RKO (cell line): Measurements from ENCODE around the gene MAGOH.
A peak's percentile ranks its signal among the peaks of the same experiment; 100 is the strongest.
"Not testable (repeated sequence)": the region's sequence is repeated elsewhere in the genome, so short reads cannot be mapped to it uniquely, and the experiment has no call there.

Source experiments
- DNase-seq: peaks from one replicate; pipeline ENCODE4 v3.0.0-alpha.2; 2016; ENCODE audit warnings: low spot score

Gene MAGOH

DNA sequence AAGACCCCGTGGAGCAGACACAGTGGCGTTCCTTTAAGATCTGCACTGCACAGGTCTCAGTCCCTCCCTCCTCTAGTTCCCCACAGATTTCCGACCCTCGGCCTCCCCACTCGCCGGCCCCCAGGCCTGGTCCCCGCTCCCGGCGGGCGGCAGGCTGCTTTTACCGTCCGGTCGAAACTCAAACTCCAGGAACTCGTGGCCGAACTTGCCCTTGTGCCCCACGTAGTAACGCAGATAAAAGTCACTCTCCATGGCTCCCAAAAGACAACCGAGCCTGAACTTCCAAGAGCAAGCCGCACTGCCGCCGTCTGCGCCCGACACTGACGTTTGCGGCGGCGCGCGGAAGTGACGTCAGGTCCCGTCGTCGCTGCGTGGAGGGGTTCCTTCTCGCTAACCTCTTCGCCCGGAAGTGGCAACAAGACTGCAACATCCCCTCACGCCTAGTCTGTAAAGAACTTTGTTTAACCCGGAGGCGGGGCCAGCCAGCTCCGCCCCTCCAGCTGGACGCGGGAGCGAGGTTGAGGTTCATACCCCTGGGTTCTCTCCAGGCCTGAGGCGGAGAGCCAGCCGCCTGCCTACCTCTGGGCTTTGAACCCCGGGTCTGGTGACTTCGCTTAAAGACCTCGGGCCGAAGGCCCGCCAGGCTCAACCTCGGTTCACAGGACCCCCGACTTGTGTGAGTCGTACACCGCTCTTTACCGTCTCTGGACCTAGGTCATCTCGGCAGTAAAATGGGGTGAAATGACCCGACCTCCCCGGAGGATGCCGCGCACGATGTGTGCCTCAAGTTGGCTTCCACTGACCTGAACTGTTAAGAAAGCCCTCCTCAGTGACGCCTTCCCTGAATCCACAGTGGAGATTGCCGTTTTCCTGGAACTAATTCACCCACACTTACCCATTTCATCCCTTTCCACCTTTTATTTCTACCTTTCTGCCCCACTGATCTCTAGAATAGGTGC, at the start of gene MAGOH:
Gene MAGOH, minus strand, starts transcription at position 322 of the 959 bp plus-strand sequence. Its CDS starts 70 bp downstream, at position 252.
- peak; percentile 95 for DNase-seq

GRCh38 chr1:53286955-53287354, 48.6 kb upstream of the MAGOH start:
- no peak for DNase-seq

DNA sequence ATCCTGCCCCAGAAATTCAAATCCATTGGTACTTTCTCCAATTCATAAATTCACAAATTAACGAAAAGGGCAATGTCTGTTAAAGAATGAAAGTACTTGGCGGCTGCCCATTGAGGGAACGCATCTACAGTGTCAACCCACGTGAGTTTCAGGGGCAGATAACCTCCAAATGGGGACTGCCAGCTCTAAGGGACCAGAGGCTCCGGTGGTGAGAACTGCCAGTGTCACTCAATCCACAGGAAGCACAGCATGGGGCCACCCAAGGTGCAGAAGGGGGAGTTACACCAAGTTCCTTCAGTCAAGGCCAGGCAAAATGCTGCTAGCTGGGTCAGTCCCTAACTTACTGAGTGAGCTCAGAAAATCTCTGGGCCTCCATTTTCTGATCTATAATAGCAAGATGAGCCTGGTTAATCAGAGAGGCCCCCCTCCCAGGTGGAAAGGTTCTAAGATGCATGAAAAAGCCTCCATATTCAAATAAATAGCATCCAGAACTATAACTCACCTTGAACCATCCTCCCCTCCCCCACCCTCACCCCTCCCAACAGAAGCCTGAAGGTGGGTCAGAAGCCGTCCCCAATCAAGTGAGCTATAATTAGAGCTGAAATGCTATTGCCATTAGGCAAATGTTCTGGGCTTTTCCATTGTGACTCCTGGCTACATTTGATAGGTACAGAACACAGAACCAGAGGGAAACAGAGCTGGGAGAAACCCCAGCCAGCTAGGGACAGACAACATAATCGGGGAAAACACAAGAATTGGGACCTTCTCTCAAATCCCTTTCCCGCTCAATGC, 47.8 kb upstream of the MAGOH start:
- DNase-seq = no peak

GRCh38 chr1:53285546-53285945, 47.2 kb upstream of the MAGOH start:
- DNase-seq = no peak

DNA sequence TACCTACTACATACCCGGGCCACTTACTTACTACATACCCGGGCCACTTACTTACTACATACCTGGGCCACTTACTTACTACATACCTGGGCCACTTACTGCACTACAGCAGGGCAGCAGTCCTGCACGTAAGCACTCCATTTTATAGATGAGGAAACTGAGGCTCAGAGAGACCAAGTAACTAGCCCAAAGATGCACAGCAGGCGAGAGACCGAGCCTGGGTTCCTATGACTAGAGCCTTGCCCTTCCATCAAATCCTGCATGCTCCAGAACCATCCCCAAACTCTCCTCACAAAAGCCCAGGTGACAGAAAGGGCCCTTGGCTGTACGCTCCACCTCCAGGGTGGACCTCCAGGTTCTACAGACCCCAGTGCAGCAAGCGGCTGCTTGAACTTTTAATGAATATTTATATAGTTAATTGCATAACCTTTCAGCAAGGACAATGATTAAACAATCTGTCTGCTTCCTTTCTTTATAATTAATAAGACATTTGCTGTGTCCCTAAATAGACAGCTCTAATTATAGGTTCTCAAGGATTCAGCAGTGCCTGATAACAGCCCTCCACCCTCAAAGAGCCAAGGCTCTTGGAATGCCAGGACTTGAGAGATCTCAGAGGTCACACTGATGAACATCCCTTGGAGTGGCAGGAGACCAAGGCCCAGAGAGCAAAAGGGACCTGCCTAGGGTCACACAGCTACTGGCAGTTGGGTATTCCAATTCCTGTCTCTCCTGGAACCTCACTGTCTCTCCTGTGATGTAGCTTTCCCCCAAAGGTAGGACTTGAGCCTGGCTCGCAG, 46.1 kb upstream of the MAGOH start:
- DNase-seq = no peak

- DNase-seq = not testable (repeated sequence)
These were observed 44.8 kb upstream of the MAGOH start for GRCh38 chr1:53283156-53283555.

DNA sequence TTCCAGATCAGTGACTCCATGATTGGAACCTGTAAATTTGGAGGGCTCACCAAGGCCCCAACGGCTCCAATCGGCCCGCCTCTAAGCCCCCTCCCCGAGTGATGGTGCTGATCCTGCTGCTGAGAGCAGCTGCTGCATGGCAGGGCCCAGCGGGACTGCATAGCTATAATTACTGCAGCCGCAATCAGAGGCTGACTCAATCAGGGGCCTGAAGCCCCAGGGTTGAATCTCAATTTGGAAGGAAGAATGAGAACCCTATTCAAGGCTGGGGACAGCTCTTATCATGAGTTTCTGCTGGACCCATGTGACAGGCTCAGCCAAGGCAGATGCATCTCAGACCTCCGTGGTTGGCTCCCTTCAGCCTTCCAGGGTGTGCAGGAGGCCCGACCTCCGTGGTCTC, 42.8 kb upstream of the MAGOH start:
- DNase-seq = no peak

DNA sequence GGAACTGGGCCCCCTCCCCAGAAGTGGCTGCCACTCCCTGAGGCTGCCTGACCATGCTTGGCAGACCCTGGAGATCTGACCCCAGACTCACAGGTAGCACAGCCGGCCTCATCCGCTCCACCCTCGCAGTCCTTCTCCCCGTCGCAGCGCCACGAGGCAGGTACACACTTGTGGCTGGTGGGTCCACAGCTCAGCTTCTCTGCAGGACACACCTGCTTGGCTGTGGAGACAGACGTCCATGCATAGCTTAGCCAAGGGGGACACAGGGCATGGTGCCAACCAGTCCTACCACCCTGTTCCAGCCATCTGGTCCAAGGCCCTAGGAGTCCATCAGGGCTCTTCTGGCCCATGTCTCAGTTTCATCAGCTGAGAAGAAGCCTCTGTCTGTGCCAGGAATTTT, 42.2 kb upstream of the MAGOH start:
- DNase-seq = no peak

DNA sequence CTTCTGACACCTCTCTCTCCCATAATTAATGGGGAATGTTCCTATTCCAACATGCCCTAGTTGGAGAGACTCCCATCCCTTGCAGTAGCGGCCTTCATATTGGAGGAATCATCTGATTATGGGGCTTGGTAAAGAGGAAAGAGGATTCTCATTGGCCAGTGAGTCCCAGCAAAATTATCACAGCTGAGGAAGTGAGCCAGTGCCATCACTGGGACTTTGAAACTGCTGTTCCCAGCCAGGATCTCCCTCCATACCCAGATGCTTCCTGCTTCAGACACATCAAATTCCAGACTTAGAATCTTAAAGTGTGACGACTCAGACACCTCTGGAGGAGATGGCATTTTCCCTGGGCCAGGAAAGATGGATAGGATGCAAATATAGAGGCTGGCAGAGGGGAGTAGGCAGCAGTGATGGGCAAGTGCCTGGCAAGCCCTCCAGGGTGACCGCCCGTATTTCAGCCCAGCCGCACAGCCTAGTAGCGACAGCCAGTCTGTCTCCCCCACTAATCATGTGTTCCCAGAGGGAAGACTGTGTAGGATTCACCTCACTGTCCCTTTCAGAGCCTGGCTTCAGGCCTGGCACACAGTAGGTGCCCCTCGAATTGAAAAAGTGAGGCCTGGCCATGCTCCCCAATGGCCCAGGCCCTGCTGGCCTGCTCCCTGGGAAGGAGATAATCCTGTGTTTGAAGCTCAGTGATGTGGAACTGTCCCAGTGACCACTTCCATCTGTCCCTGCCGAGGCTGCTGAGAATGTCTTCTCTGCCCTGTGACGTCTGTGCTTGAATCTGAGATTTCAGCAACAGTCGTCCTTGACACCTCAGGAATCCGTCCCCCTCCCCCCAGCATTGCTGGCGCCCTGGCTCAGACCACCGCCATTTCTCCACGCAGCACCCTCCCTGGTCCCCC, 41.2 kb upstream of the MAGOH start:
- no peak for DNase-seq

DNA sequence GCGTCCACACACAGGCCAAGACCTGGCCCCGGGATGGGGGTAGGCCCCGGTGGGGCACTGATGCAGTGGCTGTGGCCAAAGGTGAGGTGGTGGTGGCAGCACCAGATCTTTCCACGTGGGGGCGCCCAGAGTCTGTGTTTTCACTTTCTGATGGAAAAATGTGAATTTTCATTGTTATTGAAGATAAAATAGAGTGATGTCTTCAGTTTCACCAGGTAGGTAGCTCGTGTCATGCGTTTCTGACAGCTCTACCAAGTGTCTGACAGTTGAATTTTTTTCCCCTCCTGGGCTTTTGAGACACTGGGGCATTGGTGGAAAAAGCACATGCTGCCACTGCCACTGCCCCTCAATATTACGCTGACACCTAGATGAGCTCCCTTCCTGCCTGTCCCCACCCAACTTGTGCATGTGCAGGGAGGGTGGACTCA, 40.0 kb upstream of the MAGOH start:
- DNase-seq = peak; percentile 34

- DNase-seq = no peak
These were observed 39.0 kb upstream of the MAGOH start for GRCh38 chr1:53277326-53277725.

DNA sequence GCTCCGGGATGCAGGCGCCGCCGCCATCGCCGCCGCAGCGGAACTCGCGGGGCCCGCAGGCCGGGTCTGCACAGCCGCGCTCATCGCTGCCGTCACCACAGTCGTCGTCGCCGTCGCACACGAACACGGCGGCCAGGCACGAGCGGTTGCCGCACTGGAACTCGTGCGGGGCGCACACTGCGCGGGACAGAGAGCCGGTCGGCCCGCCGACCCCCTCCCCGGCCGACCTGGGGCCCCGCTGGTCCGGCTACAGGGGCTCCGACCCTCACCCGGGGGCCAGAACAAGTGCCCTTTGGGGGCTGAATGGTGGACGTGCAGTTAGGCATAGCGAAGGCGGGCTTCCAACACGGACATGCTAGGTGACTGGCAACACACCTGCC, 38.6 kb upstream of the MAGOH start:
- DNase-seq = no peak

- no peak for DNase-seq
These were observed 38.0 kb upstream of the MAGOH start for GRCh38 chr1:53276153-53276901.

GRCh38 chr1:53275566-53275965, 37.2 kb upstream of the MAGOH start:
- DNase-seq = no peak

- DNase-seq = no peak
These were observed 36.3 kb upstream of the MAGOH start for GRCh38 chr1:53274541-53275185.

- DNase-seq = no peak
These were observed 35.7 kb upstream of the MAGOH start for GRCh38 chr1:53274026-53274425.

- no peak for DNase-seq
These were observed 35.2 kb upstream of the MAGOH start for GRCh38 chr1:53273526-53273925.

DNA sequence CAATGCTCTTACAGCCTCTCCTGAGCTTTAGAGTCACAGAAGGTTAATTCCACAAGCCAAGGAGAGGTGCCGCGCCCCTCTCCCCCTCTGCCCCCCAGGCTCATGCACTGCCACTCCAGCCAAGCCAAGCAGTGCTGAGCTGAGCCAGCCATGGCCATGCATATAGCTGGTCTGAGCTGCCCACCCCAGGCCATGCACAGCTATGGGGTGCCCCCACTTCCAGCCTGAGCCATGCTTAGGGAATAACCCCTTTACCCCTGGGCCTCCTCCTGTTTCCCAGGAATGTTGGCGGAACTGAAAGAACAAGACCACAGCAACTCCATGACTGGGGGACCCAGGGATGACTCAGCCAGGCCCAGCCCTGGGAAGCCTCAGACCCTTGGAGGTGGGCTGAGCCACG, 34.0 kb upstream of the MAGOH start:
- no peak for DNase-seq

DNA sequence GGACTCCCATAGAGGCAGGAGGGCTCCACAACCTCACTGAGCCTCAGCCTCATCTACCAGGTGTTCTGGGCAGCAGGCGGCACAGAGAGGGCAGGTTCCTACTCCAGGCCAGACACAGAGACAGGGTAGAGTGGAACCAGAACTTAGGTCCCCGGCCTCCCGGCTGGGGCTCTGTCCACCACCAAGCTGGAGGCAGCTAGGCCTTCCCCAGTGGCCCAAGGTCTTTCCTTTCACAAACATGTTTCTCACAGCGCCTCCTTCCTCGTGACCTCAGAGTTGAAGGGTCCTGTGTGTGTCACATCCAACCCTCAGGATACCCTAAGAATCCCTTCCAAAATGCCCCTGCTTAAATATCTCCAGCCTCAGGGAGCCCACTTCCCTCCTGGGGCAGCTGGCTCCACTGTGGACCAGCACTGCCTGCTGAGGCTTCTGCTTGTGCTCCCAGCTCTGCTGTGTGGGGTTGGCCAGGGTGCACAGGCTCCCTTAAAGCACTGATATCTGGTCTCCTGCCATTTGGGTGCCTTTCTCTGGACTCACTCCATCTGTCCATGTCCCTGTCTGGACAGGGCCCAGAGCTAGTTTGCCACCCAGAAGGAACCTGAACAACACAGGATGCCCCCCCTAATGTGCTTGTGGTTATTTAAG, 33.2 kb upstream of the MAGOH start:
- DNase-seq = no peak
